ENCODE measurements around the gene PURA. TPM values are rescaled to one million over a fixed set of nuclear protein-coding genes. Genes with fewer than 3 reads are reported as not detected.

The PURA gene
- total and polyA plus RNA-seq, 4 donors = 2.8 to 14.7 (median 5.6) TPM

- no peaks in the 10 kb centered on the region for H3K9me3 ChIP-seq (ENCODE audit: control insufficient read depth in 4 of 4, low read length in 3 of 4)
- no peaks in the 10 kb centered on the region for H3K27me3 ChIP-seq (ENCODE audit: control insufficient read depth in 4 of 4, insufficient read depth in 4 of 4, low read length in 3 of 4)
- H3K27ac ChIP-seq (ENCODE audit: low read depth in 1 of 2, low read length in 2 of 2) = peak overlapping the region in 1 of 2 donors; percentile 3
- TF ChIP-seq CTCF (IDR thresholded peaks at IDR 0.05; ENCODE audit: low read depth, low read length, missing input control) = no peak
- TF ChIP-seq RXRA (IDR thresholded peaks at IDR 0.05) = peak; percentile 78 to 81
- TF ChIP-seq YY1 (IDR thresholded peaks at IDR 0.05) = peak; percentile 55
- peak in 1 of 2 donors; percentile 21 for TF ChIP-seq JUND (IDR thresholded peaks at IDR 0.05)
- peak; percentile 48 for TF ChIP-seq NR2F2 (IDR thresholded peaks at IDR 0.05)
- no peak for TF ChIP-seq ATF3 (IDR thresholded peaks at IDR 0.05)
- no peak for TF ChIP-seq HNF4G (IDR thresholded peaks at IDR 0.05)
- peak; percentile 17 for TF ChIP-seq ZBTB33 (IDR thresholded peaks at IDR 0.05)
- TF ChIP-seq REST (IDR thresholded peaks at IDR 0.05) = no peak
- no peak for TF ChIP-seq MAX (IDR thresholded peaks at IDR 0.05)
- no peak for TF ChIP-seq FOXA1 (IDR thresholded peaks at IDR 0.05)
- peak; percentile 40 to 45 for TF ChIP-seq HNF4A (conservative IDR thresholded peaks at IDR 0.05)
- peak in 1 of 2 donors; percentile 47 for TF ChIP-seq RAD21 (IDR thresholded peaks at IDR 0.05)
- no peak for TF ChIP-seq GABPA (IDR thresholded peaks at IDR 0.05 in 1 of 2, conservative IDR thresholded peaks at IDR 0.05 in 1 of 2)
- no peak for TF ChIP-seq EGR1 (IDR thresholded peaks at IDR 0.05; ENCODE audit: low read depth in 2 of 2)
- peak; percentile 31 for TF ChIP-seq FOXA2 (IDR thresholded peaks at IDR 0.05)
- no peak for TF ChIP-seq TAF1 (conservative IDR thresholded peaks at IDR 0.05)
- TF ChIP-seq SP1 (IDR thresholded peaks at IDR 0.05) = peak; percentile 67
- no peak overlapping the region for H3K9ac ChIP-seq (ENCODE audit: low read depth in 1 of 2, low read length in 2 of 2)
- H3K4me3 ChIP-seq (ENCODE audit: low read depth in 1 of 3, low read length in 3 of 3) = no peak overlapping the region
- H3K4me1 ChIP-seq (ENCODE audit: control insufficient read depth in 4 of 4, insufficient read depth in 4 of 4, low read length in 3 of 4) = peaks cover 2 to 13% (median 8%) of the 10 kb centered on the region in 4 donors
- no peak for DNase-seq (ENCODE audit: low spot score)
- no peaks in the 10 kb centered on the region for H3K36me3 ChIP-seq (ENCODE audit: control insufficient read depth in 4 of 4, insufficient read depth in 3 of 4, low read depth in 1 of 4, low read length in 3 of 4)
- WGBS = 45% methylated on average over 5 of the region's 5 CpGs
Observed at GRCh38 chr5:140165101-140165922, 51.4 kb downstream of the PURA start.

Data from liver (tissue), 9 donors.